GM21360 (cell line): ENCODE data around the gene FIS1.
"Not testable (repeated sequence)": the region's sequence is repeated elsewhere in the genome, so short reads cannot be mapped to it uniquely, and the experiment has no call there.

Source experiments
- ATAC-seq: cut with Tn5 transposase; IDR thresholded peaks from one replicate; pipeline ENCODE4 v1.9.1; 2021; ENCODE audit warnings: mild to moderate bottlenecking, moderate library complexity; ENCODE audit not compliant: unreplicated experiment

FIS1 gene

DNA sequence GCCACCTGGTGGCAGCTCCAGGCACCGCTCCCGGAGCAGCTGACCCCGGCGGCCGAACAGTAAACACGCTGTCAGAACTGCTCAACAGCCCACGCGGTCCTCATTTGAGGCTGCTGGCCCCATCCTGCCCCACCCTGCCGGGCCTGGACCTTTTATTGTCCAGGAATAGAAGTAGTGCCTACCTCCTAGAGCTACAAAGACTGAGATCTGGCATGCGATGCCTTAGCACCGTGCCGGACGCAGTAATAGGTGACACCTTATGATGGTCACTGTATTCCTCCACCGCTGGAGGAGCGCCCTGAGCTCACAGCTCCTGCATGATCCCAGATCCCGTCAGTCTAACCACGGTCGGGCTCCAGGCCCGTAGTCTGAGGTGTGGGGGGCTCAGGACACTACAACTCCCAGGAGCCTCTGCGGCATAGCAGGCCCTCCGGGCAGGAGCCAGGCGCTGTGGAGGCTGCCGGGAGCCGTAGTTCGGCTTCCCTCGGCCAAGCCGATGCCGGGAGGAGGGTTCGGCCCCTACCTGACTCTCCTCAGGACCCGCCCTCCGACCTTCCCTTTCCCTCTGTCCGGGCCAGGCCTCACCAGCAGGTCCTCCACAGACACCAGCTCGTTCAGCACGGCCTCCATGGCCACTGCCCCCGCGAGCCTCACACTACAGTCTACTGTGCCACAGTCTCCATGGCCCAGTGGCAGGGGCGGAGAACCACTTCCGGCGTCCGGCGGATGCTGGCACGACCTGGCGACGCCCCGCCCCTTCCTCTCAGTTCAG, at the start of gene FIS1:
Gene FIS1 (minus strand): TSS at position 707 of the 772 bp plus-strand sequence. CDS start 77 bp downstream, at position 630.
- ATAC-seq: peak; percentile 82

DNA sequence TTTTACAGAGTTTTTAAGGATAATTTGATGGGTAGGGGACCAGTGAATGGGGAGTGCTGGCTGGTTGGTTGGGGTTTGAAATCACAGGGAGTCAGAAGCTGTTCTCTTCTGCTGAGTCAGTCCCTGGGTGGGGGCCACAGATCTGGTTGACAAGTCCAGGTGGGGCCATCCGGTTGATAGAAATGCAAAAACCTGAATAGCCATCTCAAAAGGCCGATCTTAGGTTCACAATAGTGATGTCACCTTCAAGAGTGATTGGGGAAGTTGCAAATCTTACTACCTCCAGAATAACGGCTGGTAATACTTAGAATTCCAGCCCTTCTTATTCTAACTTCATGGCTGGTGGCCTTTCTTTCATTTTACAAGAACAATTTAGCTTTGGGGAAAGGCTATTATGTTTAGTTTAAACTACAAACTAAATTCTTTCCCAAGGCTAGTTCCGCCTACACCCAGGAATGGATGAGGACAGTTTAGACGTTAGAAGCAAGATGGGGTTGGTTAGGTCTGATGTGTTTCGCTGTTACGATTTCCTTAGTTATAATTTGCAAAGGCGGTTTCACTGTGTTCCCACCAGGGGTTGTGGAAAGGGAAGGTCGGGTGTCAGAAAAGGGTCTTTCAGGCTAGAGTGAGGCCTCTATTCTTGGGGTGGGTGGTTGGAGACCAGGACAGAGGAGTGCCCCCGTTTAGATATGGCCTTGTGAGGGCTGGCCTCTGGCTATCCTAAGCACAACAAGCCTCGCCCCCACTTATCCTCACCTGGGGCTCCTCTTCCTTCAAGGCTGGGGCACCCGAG, 49.4 kb upstream of the FIS1 start:
- no peak for ATAC-seq

DNA sequence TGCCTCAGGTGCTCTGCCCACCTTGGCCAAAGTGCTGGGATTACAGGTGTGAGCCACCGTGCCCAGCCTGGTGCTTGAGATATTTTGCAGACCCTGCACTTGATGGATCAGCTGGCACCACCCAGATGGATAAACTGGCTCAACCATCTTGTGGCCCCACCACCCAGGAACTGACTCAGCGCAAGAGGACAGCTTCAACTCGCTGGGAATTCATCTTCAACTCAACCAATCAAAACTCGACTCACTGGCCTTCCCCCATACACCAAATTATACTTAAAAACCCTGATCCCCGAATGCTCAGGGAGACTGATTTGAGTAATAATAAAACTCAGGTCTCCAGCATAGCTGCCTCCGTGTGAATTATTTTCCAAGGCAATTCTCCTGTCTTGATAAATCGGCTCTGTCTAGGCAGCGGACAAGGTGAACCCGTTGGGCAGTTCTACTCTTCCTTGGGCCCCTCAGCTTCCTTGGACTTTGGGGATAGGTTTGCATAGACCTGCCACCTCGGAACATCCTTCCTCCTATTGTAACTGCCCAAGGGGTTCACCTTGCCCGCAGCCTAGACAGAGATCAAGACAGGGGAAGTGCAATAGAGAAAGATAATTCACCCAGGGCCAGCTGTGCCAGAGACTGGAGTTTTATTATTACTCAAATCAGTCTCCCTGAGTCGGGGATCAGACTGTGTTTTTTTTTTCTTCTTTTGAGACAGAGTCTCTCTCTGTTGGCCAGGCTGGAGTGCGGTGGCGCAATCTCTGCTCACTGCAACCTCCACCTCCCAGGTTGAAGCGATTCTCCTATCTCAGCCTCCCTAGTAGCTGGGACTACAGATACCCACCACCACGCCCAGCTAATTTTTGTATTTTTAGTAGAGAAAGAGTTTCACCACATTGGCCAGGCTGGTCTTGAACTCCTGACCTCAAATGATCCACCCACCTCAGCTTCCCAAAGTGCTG, 48.5 kb upstream of the FIS1 start:
- not testable (repeated sequence) for ATAC-seq

DNA sequence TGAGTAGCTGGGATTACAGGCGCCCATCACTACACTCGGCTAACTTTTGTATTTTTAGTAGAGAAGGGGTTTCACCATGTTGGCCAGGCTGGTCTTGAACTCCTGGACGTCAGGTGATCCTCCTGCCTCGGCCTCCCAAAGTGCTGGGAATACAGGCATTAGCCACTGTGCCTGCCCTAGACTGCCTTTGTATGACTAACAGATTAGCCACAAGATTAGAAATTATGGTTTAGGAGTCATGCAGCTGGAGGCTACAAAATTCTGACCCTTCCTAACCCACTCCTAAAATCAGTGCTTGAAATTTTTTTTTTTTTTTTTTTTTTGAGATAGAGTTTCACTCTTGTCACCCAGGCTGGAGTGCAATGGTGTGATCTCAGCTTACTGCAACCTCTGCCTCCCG, 47.7 kb upstream of the FIS1 start:
- not testable (repeated sequence) for ATAC-seq

DNA sequence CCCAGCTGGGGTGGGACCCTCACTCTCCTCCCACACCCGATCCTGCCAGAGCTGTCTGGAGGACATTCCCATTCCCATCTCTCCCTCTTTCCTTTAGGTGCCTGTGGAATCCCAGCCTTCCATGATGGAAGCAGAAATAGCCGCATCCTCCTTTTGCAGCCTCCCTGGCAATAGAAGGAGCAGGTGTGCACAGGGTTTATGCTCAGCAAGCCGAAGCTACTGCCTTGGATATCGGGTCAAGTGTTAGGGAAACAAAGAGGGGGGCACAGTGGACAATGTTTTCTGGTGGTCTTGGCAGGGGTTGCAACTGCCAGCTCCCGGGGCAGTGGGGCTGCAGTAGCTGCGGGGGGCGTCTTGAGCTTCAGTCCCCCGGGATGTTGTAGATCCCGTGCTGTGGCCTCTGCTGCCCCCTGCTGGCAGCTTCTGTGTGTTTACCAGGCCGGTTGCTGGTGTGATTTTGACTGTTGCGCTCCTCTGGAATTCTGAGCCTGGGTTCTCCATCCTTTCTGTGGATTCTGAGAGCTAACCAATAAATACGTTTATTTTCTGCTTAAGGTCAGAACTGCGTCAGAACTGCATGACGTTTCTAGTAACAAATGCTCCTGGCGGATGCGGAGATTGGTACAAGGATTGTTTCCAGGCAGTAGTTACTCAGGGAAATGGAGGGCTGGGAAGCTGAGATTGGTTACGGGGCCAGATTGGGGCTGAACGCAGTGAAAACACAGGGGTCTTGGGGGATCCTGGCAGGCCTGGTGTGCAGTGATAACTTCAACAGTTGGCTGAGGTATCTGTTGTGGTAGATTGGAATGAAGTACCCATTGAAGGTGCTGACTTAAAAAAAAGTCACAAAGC, 45.5 kb upstream of the FIS1 start:
- not testable (repeated sequence) for ATAC-seq

DNA sequence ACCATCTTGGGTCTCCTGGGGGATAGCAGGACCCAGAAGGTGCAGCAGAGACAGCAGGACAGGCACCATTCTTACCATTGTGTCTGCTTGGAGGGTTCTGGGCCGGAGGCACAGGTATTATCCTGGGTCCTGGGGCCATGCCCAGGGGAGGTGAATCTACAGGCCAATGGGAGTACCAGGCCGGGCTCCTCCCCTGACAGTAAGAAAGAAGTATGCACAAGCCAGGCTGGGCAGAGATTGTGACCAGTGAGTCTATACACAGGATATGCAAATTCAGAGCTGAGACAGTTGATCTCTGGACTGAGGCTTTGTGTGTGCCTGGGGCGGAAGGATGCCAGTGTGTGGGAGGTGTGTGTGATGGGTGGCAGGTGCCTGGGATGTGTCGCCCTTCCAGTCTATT, 44.8 kb upstream of the FIS1 start:
- ATAC-seq: not testable (repeated sequence)

DNA sequence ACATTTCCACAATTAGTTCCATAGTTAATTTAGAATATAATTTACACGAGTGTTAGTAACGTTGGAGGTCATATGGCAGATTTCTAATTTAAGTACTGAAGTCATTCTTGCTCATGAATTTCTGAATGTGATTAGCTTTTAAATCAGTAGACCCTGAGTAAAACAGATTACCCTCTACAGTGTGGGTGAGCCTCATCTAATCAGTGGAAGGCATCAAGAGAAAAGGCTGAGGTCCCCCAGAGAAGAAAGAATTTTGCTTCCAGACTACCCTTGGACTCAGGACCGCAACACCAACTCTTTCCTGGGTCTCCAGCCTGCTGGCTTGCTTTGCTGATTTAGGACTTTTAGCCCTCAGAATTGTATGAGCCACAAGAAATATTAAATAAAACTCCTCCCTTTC, 43.6 kb upstream of the FIS1 start:
- no peak for ATAC-seq

DNA sequence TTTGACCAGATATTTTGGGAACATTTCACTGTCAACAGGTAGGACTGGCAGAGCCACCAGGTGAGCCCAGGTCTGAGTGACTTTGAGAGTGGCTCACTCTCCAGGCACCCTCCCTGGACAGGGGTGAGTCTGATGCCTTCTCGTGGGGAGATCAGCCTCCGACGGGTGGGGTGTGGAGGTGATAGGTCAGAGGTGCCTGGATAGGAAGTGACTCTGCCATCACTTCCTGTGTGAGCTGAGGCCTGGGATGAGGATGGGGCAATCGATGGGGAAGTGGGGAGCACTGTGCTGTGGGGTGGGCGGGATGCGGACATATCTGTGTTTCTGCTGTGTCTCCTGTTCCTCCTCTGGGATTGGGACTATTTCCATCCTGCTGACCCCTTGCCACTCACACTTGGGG, 42.2 kb upstream of the FIS1 start:
- no peak for ATAC-seq

DNA sequence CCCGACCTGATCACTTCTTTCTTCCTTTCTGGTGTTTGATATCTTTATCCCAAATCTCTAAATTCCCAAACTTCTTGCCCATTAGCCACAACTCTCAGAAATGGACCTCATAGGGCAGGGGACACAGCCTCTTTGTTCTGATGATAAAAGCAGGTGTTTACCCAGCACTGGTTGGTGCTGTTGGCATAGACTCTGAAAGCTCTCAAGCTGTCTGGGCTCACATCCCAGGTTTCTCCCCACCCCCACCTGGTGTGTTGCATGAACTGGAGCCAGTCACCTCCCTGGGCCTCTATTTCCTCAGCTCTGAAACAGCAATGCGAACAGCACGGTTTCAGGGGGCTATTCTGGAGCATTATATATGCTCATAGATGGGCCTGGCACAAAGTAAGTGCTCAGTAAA, 41.0 kb upstream of the FIS1 start:
- ATAC-seq: not testable (repeated sequence)

DNA sequence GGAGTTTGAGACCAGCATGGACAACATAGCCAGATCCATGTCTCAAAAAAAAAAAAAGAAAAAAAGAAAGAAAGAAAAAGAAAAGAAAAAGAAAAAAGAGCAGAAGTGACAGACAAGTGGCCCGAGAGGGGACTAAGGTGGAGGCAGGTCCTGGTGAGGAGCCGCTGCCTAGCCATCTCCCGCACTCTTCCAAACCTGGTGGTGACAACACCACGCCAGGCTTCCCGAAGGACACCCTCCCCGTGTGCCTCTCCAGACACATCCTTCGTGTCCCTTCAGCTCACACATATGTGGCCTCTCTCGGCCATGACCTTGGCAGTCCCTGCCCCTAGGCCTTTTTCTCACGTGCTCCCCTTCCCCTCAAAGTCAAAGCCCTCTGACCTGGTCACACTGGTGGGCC, 40.3 kb upstream of the FIS1 start:
- ATAC-seq: no peak

DNA sequence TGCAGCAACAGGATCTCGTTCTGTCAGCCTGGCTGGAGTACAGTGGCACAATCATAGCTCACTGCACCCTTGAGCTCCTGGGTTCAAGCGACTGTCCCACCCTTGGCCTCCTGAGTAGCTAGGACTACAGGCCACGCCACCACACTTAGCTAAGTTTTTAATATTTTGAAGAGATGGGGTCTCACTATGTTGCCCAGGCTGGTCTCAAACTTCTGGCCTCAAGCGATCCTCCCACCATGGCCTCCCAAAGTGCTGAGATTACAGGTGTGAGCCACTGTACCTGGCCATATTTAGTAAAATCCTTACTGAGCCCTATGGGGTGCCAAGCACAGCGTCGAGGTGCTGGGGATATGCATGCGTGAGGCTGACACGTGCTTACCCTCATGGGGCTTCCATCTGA, 36.0 kb upstream of the FIS1 start:
- ATAC-seq: not testable (repeated sequence)

DNA sequence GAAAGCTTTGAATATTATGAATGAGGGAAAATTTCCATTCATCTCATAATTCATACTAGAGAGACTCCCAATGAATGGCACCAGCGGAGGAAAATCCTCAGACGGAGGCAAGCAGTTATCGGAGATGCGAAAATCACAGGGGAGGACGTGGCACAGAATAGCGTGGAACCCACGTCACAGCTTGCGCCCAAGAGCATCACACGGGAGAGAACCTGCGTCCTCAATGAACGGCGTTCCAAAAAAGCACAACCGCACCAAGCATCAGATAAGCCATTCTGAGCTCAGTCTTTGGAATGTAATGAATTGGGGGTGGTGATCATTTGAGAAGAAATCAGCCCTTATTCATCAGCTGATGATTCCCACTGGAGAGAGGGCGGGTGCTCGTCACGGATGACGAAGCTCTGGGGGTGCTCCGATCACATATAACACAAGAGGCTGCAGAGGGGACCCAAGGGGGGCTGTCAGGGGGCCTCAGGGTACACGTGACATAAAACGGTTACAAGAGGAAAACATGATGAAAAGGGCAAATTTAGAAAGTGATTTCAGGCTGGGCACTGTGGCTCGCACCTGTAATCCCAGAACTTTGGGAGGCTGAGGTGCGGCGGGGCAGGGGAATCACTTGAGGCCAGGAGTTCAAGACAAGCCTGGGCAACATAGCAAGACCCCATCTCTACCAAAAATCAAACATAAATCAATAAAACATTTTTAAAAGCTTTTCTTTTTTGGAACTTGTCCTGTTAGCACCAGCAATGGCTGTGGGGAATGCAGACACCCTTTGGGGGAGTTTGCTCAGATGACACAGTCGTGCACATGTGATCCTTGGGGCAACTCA, 33.8 kb upstream of the FIS1 start:
- ATAC-seq: no peak

DNA sequence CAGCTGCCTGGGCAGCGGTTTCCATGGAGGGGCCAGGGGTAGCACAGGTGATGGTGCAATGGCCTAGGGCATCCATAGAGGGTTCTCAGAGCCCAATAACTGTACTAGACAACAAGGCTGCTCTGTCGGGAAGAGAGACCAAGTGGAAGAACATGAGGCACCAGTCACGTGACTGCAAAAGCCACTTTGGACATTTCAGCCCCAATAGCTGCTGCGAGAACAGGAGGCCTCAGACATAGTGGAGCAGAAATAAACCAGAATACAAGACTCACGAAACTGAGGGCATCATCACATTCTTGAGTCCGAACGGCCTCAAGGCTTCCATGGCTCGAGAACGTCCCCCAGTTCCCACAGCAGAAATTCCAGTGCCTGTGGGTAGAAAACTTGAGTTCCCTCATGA, 32.3 kb upstream of the FIS1 start:
- no peak for ATAC-seq

DNA sequence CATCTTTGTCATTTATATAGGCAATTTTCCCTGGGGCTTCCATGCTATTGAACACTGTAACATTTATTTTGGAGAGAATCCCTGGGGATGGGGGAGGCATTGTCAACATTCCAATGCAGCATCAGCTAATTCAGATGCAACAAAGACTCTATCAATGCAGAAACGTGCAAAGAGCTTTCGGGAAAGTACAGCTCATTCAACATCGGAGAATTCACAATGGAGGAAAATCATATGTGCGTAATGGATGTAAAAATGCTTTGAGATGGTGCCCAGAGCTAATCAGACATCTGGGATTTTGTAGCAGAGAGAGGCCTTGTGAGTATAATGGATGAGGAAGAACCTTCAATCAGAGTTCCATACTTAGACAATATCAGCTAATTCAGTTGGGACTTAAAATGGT, 28.3 kb upstream of the FIS1 start:
- no peak for ATAC-seq

DNA sequence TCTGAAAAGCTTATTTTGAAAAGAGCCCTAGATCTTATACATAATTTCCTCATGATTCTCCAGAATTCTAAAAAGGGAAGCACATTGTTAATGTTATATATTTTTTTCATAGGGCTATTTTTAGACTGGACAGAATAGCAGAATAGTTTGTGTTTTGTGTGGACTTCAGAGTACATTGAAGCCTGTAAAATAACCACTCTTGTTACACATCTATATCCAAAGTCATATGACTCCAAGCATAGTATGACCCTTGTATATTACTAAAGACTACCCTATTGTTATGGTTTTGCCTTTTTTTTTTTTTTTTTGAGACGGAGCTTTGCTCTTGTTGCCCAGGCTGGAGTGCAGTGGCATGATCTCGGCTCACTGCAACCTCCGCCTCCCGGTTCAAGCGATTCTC, 26.1 kb upstream of the FIS1 start:
- no peak for ATAC-seq

DNA sequence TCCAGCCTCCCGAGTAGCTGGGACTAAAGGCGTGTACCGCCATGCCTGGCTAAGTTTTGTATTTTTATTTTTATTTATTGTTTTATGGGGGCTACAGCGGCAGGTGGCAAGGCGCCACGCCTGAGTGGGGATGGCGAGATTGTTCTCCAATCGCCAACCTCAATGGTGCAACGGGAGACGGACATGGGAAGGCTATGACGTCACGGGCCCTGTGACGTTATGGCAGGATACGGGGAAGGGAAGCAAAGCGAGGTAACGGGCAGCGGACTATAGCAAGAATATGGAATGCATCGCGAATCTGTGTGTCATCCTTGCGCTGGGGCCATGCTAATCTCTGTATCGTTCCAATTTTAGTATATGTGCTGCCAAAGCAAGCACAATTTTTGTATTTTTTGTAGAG, 24.8 kb upstream of the FIS1 start:
- ATAC-seq: no peak

DNA sequence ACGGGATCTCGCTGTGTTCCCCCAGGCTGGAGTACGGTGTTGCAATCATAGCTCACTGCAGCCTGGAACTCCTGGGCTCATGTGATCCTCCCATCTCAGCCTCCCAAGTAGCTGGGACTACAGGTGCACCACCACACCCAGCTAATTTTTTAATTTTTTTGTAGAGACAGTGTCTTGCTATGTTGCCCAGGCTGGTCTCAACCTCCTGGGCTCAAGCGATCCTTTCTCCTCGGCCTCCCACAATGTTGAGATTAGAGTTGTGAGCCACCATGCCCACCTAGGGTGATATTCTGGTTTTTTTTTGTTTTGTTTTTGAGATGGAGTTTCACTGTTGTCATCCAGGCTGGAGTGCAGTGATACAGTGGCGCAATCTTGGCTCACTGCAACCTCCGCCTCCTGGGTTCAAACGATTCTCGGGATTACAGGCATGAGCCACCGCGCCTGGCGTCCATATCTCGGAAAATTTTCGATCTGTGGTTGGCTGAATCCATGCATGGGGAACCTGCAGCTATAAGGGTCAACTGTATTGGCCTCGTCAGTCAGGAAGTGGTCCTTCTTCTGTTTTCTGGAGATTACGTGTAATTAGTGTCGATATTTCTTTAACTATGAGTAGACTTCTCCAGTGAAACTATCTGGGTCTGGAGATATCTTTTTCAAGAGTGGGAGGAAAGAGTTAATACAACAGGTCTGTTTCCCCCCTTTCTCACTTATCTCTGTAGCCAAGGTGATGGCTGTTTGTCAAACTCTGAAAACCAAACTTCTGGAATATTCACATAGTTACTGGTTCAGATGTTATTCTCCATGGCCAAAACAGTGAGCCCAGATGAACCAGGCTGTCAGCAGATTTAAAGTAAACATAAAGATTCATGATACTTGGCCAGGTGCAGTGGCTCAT, 21.0 kb upstream of the FIS1 start:
- no peak for ATAC-seq

DNA sequence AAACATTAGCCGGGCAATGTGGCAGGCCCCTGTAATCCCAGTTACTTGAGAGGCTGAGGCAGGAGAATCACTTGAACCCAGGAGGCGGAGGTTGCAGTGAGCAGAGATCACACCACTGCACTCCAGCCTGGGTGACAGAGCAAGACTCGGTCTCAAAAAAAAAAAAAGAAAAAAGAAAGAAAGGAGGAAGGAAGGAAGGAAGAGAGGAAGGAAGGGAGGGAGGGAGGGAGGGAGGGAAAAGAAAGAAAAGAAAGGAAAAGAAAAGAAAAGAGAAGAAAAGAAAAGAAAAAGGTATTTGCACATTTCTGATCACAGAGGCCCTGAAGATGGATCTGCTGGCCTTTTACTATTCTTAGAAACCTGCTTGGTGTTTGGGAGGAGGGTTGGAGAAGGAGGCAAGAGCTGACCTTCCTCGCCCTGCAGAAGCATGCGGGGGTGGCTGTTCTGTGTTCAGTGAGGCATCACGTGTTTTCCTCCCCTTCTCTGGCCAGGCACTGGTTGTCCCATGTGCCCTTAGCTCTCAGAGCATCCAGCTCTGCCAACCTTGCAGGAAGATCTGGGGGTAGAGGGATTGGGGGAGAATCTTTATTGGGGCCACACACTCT, 19.3 kb upstream of the FIS1 start:
- ATAC-seq: not testable (repeated sequence)
